ENCODE data around the gene SCAPER.

The SCAPER gene

GRCh38 chr15:76360416-76360815, 544.7 kb downstream of the SCAPER start:
- Histone ChIP-seq H3K36me3 (no peaks in the 10 kb centered on the region), H3K4me1 (no peaks in the 10 kb centered on the region), H3K27me3 (no peaks in the 10 kb centered on the region), H3K9me3 (no peaks in the 10 kb centered on the region), H3K4me3 (ENCODE audit: low read depth, low read length) (no peak overlapping the region)
- no peak for TF ChIP-seq CTCF (IDR thresholded peaks at IDR 0.05; ENCODE audit: low read depth, low read length)
- DNase-seq = no peak

GRCh38 chr15:76359152-76359551, 546.0 kb downstream of the SCAPER start:
- Histone ChIP-seq H3K36me3 (no peaks in the 10 kb centered on the region), H3K27me3 (no peaks in the 10 kb centered on the region), H3K4me3 (ENCODE audit: low read depth, low read length) (no peak overlapping the region), H3K4me1 (no peaks in the 10 kb centered on the region), H3K9me3 (no peaks in the 10 kb centered on the region)
- no peak for DNase-seq
- no peak for TF ChIP-seq CTCF (IDR thresholded peaks at IDR 0.05; ENCODE audit: low read depth, low read length)

GRCh38 chr15:76358453-76358852, 546.7 kb downstream of the SCAPER start:
- no peaks in the 10 kb centered on the region for H3K36me3 ChIP-seq
- no peak overlapping the region for H3K4me3 ChIP-seq (ENCODE audit: low read depth, low read length)
- DNase-seq = no peak

GRCh38 chr15:76354823-76355440, 550.2 kb downstream of the SCAPER start:
- no peak for TF ChIP-seq CTCF (IDR thresholded peaks at IDR 0.05; ENCODE audit: low read depth, low read length)
- Histone ChIP-seq H3K27me3 (no peaks in the 10 kb centered on the region), H3K9me3 (no peaks in the 10 kb centered on the region), H3K36me3 (no peaks in the 10 kb centered on the region), H3K4me3 (ENCODE audit: low read depth, low read length) (no peak overlapping the region), H3K4me1 (no peaks in the 10 kb centered on the region)
- DNase-seq = no peak

More at GRCh38 chr15:76358453-76358852, 546.7 kb downstream of the SCAPER start:
- H3K4me1 ChIP-seq = no peaks in the 10 kb centered on the region
- TF ChIP-seq CTCF (IDR thresholded peaks at IDR 0.05; ENCODE audit: low read depth, low read length) = no peak
- no peaks in the 10 kb centered on the region for H3K9me3 ChIP-seq
- H3K27me3 ChIP-seq = no peaks in the 10 kb centered on the region

- Histone ChIP-seq H3K36me3 (no peaks in the 10 kb centered on the region), H3K4me1 (no peaks in the 10 kb centered on the region)
- DNase-seq = no peak
Observed at GRCh38 chr15:76353903-76354302, 551.2 kb downstream of the SCAPER start.

More at GRCh38 chr15:76353903-76354302, 551.2 kb downstream of the SCAPER start:
- H3K27me3 ChIP-seq = peaks cover 3% of the 10 kb centered on the region; the same call in 1 of the 2 replicates
- no peak overlapping the region for H3K4me3 ChIP-seq (ENCODE audit: low read depth, low read length)
- TF ChIP-seq CTCF (IDR thresholded peaks at IDR 0.05; ENCODE audit: low read depth, low read length) = no peak
- no peaks in the 10 kb centered on the region for H3K9me3 ChIP-seq

All from BE2C (cell line).